ACHN (cell line): ENCODE results near the gene TFG.

Experiments used
- DNase-seq: peaks from one replicate; pipeline ENCODE4 v3.0.0-alpha.2; 2015
- in situ Hi-C: cut with HindIII; loops from 2 replicates; pipeline ENCODE4 v1.10.0; 2017; ENCODE audit warnings: low sequenced_read_pairs, low pct_ligation_motif_present, low pct_unique_long_range_greater_than_20kb

Gene TFG

GRCh38 chr3:100702082-100702979 lies 7.0 kb upstream of the TFG start:
- no peak for DNase-seq

GRCh38 chr3:100702980-100703345 lies 6.3 kb upstream of the TFG start:
- in situ Hi-C loops: no loop called here

More at GRCh38 chr3:100702082-100702979, 7.0 kb upstream of the TFG start:
- in situ Hi-C loops: no loop called here

GRCh38 chr3:100703865-100704264 lies 5.4 kb upstream of the TFG start:
- in situ Hi-C loops: no loop called here
- no peak for DNase-seq

More at GRCh38 chr3:100702980-100703345, 6.3 kb upstream of the TFG start:
- no peak for DNase-seq

DNA sequence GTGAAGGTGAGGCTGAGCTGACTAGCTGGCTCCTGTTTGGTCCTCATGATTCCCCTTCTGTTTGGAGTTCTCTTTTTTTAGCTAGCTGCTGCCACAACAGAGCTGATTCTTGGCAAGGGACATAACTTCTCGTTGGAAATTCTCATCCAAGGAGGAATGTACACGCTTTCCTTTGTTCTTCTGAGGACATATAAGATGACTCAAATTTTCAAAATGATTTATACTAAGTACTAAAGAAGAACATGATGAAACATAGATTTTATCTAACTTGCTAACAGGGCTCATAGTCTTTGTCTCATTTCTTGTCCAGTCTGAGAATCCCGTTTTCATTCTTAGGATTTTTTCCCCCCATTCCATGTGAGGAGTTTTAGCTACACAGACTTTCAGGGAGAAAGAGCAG lies 2.9 kb upstream of the TFG start:
- in situ Hi-C loops: no loop called here
- no peak for DNase-seq

GRCh38 chr3:100708644-100708988 lies 678 bp upstream of the TFG start:
- in situ Hi-C loops: no loop called here
- DNase-seq: no peak

- in situ Hi-C loops: no loop called here
- DNase-seq: peak; percentile 30
These were observed 557 bp downstream of the TFG start for GRCh38 chr3:100709842-100710260.

DNA sequence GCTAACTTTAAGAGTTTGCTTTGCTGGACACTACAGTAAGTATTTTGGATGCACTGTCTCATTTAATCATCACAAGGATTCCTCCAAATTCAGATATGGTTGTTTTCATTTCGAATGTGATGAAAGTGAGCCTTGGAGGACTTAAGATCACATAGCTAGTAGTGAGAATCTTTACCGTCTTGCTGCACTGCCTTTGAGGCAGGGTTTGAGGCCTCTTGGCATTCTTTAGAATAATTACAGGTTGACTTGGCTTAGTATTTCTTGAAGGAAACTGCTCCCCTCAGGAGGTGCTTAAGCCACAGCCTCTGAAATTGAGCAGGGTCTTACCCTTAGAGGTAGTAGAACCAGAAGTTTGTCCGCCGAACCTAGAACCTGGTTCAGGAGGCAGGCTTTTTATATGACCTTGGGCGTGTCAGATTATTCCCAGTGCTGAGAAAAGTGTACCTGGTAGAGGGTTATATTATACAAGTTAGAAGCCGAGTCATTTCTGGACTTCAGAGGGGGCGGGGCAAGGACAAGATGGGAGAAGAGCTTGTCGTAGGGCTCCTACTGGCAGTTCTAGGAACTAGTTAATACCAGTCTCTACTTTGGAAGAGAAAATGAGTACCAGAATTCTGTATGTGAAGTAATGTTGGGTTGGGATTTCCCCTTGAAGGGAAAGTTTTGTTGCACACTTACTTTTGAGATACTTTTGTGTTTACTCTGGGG lies 1.1 kb downstream of the TFG start:
- peak; percentile 77 for DNase-seq
- in situ Hi-C loops: no loop called here

DNA sequence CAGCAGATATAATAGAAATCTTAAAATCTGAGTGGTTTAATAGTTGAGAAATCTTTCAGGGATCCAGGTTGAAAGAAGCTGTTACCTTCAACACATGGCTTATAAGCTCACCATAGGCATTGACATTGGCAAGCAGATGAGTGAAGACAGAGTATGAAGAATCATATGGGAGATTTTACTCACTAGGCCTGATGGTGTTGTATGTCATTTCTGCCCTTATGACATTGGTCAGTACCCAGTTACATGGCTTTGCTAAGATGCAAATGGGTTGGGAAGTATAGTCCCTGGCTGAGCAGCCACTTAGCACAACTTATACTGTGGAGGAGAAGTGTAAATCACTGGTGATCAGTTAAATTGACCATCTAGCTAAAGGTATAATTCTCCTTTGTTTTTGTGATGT lies 5.9 kb downstream of the TFG start:
- in situ Hi-C loops: no loop called here

DNA sequence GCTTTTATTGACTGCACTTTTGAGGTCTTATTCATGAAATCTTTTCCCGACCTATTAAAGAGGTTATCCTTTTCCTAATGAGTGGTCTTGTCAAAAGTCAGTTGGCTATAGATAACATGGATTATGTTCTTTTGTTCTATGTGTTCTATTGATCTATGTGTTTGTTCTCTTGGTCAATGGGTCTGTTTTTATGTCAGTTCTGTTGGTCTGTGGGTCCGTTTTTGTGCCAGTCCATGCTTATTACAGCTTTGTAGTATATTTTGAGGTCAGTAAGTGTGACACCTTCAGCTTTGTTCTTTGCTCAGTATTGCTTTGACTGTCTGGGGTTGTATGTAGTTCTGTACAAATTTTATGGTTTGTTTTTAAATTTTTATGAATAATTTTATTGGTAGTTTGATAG lies 7.8 kb downstream of the TFG start:
- in situ Hi-C loops: no loop called here
- no peak for DNase-seq

More for the DNA sequence above, 5.9 kb downstream of the TFG start:
- DNase-seq: no peak

- in situ Hi-C loops: no loop called here
These were observed 8.6 kb downstream of the TFG start for GRCh38 chr3:100717637-100718487.

GRCh38 chr3:100719136-100719535 lies 9.8 kb downstream of the TFG start:
- in situ Hi-C loops: no loop called here
- no peak for DNase-seq

More at GRCh38 chr3:100717637-100718487, 8.6 kb downstream of the TFG start:
- DNase-seq: no peak

- no peak for DNase-seq
- in situ Hi-C loops: no loop called here
These were observed 11.1 kb downstream of the TFG start for GRCh38 chr3:100720426-100720825.

- in situ Hi-C loops: no loop called here
- DNase-seq: no peak
These were observed 16.7 kb downstream of the TFG start for GRCh38 chr3:100725935-100726513.

DNA sequence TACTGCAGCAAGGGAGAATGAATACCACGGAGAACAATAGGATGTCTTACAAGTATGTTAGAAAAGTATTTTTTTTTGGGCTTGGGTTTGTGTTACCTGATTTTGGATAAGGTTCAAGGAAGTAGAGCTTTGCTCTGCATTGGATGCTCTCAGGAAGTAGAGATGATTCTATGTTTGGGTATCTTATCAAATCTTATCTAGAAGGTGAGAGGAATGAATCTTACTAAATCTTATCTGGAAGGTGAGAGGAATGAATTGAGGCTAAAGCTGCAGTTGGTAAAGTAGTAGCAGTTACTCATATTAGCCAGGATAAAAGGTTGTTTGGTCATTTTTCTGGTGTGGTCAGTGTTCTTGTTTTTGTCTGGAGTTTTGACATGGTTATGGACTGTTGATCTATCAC lies 17.4 kb downstream of the TFG start:
- in situ Hi-C loops: no loop called here
- DNase-seq: no peak

DNA sequence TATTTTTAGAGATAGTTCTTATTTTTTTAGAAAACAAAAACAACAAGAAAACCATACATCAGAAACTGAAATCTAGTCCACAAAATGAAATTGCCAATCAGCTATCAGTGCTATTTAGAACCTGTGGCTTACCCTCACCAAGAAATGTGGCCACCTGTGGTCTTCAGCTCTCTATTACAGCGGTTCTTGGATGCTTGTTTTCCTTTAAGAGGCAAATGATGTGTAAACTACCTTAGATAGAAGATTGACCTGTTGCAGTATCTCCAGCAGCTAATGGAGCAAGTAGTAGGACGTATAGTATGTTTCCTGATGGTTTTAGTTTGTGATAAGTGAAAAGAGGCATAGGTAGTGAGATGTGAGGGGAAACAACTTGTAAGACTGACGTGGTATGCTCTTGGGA lies 21.2 kb downstream of the TFG start:
- in situ Hi-C loops: no loop called here
- DNase-seq: no peak

DNA sequence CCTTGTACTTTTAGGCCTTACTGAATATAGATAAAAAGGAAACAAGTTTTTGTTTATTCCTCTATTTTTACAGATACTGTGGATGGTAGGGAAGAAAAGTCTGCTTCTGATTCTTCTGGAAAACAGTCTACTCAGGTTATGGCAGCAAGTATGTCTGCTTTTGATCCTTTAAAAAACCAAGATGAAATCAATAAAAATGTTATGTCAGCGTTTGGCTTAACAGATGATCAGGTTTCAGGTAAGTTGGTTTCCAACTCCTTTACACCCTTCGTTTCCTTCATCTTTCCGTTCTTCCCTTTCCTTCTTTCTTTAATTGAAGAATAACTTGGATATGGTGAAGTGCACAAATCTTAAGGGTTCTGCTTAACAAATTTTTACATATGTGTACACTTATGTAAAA lies 23.1 kb downstream of the TFG start:
- DNase-seq: no peak
- in situ Hi-C loops: no loop called here

DNA sequence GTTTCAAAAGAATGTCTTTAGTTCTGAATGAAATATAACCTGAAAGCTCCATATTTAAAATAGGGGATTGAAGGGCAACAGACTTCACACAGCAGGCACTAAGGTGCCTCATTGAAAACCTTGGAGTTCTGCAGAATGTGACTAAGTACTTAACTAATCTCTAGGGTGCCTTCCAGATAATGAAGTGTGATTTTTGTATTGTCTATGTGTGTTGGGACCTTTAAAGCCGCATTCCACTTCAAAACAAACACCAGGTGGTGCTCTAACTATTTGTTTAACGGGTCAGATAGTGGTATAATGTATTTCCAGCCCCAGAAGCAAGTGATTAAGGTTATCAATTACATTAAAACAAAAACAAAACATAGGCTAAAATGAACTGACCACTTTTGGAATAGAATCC lies 28.0 kb downstream of the TFG start:
- in situ Hi-C loops: no loop called here
- peak; percentile 28 for DNase-seq

DNA sequence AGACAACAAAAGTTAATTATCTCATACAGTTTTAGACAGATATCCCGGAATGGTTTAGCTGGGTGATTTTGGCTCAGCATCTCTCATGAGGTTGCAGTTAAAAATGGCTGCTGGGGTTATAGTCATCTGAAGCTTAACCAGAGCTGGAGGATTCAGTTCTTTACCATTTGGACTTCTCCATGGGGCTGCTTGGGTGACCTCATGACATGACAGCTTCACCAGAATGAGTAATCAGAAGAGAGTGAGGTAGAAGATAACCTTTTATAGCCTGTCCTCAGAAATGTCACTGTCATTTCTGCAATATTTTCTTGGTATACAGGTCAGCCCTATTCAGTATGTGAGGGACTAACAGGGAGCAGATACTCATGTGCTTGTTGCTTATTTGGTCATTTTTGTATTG lies 30.9 kb downstream of the TFG start:
- DNase-seq: no peak
- in situ Hi-C loops: no loop called here

DNA sequence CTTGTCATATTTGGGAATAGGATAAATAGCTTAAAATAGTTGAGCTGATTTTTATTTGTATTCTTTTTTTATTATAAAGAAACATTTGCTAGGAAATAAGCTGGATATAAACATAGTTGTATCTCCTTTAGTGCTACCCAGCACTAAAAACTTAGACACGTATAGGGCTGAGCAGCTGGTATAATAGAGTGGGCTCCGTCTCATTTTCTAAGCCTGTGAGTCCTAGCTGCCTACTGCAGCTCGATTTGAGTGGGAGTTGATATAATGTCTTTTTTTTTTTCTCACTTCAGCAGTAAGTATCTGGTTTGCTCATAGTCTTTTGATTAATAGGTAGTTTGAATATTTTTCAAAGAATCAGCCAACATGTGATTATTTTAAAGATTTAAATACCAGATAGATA lies 34.2 kb downstream of the TFG start:
- in situ Hi-C loops: no loop called here
- no peak for DNase-seq
